Small intestine (tissue), 7 donors: ENCODE measurements around the gene RPS6KA5. TPM values are rescaled to one million over a fixed set of nuclear protein-coding genes. Genes with fewer than 3 reads are reported as not detected.

Experiments
- DNase-seq, 2 donors: peaks; one replicate each; pipeline versions ENCODE4 v3.0.0 to v3.0.0-alpha.2; 2013
- FAIRE-seq: peaks from 2 replicates; lab custom pipeline; 2012; peaks lifted over from hg19 to GRCh38; lab: Jason Lieb, UNC
- H3K27ac ChIP-seq, 3 donors: one replicate each; pipeline ENCODE4 v1.5.1; 2013; ENCODE audit warnings: low read length in 2 of 3, mild to moderate bottlenecking in 2 of 3, control low read depth in 1 of 3, inconsistent platforms in 1 of 3, low read depth in 1 of 3, moderate library complexity in 1 of 3
- H3K27me3 ChIP-seq, 3 donors: one replicate each; pipeline ENCODE4 v1.6.1; 2013; ENCODE audit warnings: low read length in 3 of 3, inconsistent platforms in 1 of 3; ENCODE audit not compliant: control insufficient read depth in 3 of 3, insufficient read depth in 3 of 3
- H3K36me3 ChIP-seq, 3 donors: one replicate each; pipeline ENCODE4 v1.6.1; 2013; ENCODE audit warnings: low read length in 3 of 3, inconsistent platforms in 1 of 3, low read depth in 1 of 3, mild to moderate bottlenecking in 1 of 3, moderate library complexity in 1 of 3; ENCODE audit not compliant: control insufficient read depth in 3 of 3, insufficient read depth in 2 of 3
- H3K4me1 ChIP-seq, 3 donors: one replicate each; pipeline ENCODE4 v1.6.1; 2013; ENCODE audit warnings: low read length in 2 of 3, inconsistent platforms in 1 of 3, low read depth in 1 of 3, mild to moderate bottlenecking in 1 of 3, moderate library complexity in 1 of 3; ENCODE audit not compliant: control insufficient read depth in 3 of 3, insufficient read depth in 2 of 3
- H3K4me3 ChIP-seq, 3 donors: one replicate each; pipeline ENCODE4 v1.5.1; 2013; ENCODE audit warnings: low read length in 3 of 3, control low read depth in 1 of 3, inconsistent platforms in 1 of 3, low read depth in 1 of 3, mild to moderate bottlenecking in 1 of 3, moderate library complexity in 1 of 3
- H3K9me3 ChIP-seq, 2 donors: one replicate each; pipeline ENCODE4 v1.6.1; 2013; ENCODE audit warnings: low read depth in 1 of 2, low read length in 1 of 2; ENCODE audit not compliant: control insufficient read depth in 2 of 2, insufficient read depth in 1 of 2
- WGBS, 3 donors: extraction: QIAGEN DNeasy Blood & Tissue Kit; methylation state at CpG; one replicate each; pipeline ENCODE4 v1.1.7; 2013; 5-methylcytosine and 5-hydroxymethylcytosine counted together
- polyA plus RNA-seq, 4 donors: library from polyadenylated mRNA; stranded (reverse) in 3 of 4; unstranded in 1 of 4; fragments of 200-250 nt in 3 of 4; fragments of 120-200 nt in 1 of 4; gene quantifications; one replicate each; pipeline versions ENCODE4 v1.2.1 to v1.2.3, GENCODE V29; 2013
- donor health status: healthy with polysubstance abuse.
- donor health status: control.
- donor health status: control.
- donor health status: Bipolar disorder and iron deficiency.
- donor health status: healthy.

Gene RPS6KA5
- polyA plus RNA-seq, 4 donors = 1.9 to 9.5 (median 3.8) TPM

DNA sequence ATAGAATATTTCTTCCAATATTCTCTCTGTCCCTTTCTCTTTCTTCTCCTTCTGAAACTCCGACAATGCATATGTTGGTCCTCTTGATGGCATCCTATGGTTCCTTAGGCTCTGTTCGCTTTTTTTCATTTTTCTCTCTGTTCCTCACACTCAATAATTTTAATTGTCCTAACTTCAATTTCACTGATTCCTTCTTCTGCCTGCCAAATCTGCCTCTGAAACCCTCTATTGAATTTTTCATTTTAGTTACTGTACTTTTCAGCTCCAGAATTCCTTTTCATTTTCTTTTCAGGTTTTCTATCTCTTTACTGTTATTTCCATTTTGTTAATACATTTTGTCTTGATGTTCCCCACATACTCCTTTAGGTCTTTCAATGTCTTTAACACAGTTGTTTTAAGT lies 177.2 kb downstream of the RPS6KA5 start:
- FAIRE-seq (no peak), DNase-seq (no peak)
- H3K27me3 ChIP-seq = no peaks in the 10 kb centered on the region
- no peak overlapping the region for H3K4me3 ChIP-seq
- H3K27ac ChIP-seq = no peak overlapping the region
- peaks cover 0 to 25% of the 10 kb centered on the region in 2 donors for H3K9me3 ChIP-seq
- H3K4me1 ChIP-seq = no peaks in the 10 kb centered on the region
- 98 to 100% (median 99%) methylated on average over 2 of the region's 2 CpGs for WGBS, 3 donors
- peaks cover 2 to 21% (median 5%) of the 10 kb centered on the region in 3 donors for H3K36me3 ChIP-seq

DNA sequence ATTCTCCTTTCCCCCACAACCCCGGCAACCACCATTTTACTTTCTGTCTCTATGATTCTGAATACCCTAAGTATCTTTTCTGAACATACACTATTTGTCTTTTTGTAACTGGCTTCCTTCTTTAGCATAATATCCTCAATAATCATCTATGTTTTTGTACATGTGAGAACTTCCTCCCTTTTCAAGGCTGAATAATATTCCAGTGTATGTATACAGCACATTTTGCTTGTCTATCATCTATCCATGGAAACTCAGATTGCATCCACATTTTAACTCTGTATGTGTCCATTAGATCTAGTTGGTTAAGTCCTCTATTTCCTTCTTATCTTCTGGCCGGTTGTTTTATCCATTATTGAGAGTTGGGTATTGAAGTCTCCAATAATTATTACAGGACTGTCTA lies 180.2 kb downstream of the RPS6KA5 start:
- DNase-seq (no peak), FAIRE-seq (no peak)
- WGBS, 3 donors = 96 to 100% (median 99%) methylated on average over 2 of the region's 2 CpGs
- Histone ChIP-seq H3K4me3 (no peak overlapping the region), H3K27me3 (no peaks in the 10 kb centered on the region), H3K27ac (no peak overlapping the region), H3K4me1 (no peaks in the 10 kb centered on the region), H3K36me3 (peaks cover 0 to 13% (median 9%) of the 10 kb centered on the region in 3 donors), H3K9me3 (peaks cover 0 to 21% of the 10 kb centered on the region in 2 donors)

- H3K4me1 ChIP-seq = no peaks in the 10 kb centered on the region
- H3K27me3 ChIP-seq = no peaks in the 10 kb centered on the region
- WGBS, 3 donors = 95 to 98% (median 96%) methylated on average over 5 of the region's 5 CpGs
- no peaks in the 10 kb centered on the region for H3K9me3 ChIP-seq
- DNase-seq = no peak
- no peak for FAIRE-seq
- H3K4me3 ChIP-seq = no peak overlapping the region
- H3K27ac ChIP-seq = no peak overlapping the region
- H3K36me3 ChIP-seq = peaks cover 0 to 20% (median 11%) of the 10 kb centered on the region in 3 donors
These were observed 185.8 kb downstream of the RPS6KA5 start for GRCh38 chr14:90874599-90874998.

GRCh38 chr14:90871605-90872233 lies 188.7 kb downstream of the RPS6KA5 start:
- no peaks in the 10 kb centered on the region for H3K4me1 ChIP-seq
- WGBS, 3 donors = 83 to 87% (median 85%) methylated on average over 9 of the region's 9 CpGs
- H3K27ac ChIP-seq = no peak overlapping the region
- H3K27me3 ChIP-seq = no peaks in the 10 kb centered on the region
- H3K9me3 ChIP-seq = no peaks in the 10 kb centered on the region
- FAIRE-seq (no peak), DNase-seq (peak in 1 of 2 donors; percentile 30)
- H3K36me3 ChIP-seq = peaks cover 0 to 16% (median 10%) of the 10 kb centered on the region in 3 donors
- H3K4me3 ChIP-seq = no peak overlapping the region

DNA sequence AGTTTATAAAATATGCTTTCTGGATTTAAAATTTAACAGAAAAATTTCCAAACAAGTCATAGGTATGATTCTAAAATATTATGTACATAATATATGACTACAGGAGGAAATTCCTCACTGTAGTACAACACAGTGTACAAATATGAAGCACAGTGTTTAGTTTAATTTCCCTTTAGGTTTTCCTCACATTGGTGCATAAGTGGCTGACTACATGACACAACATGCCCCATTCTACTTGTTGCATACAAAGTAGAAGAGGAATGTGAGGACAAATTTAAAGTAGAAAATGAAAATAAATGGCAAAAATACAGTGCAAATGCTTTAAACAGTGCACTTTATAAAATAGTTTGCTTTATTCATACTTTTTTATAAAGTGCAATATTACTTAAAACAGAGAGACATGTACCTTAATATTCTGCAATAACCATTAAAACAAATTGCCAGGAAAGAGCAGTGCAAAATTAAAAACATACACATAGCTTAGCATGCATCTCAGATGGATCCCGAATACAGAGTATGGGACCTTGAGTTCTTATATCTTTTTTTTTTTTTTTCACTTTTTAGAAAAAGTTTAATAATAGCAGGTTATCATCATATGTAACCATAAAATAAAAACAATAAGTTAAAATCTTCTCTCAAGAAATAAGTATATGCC lies 189.4 kb downstream of the RPS6KA5 start:
- no peaks in the 10 kb centered on the region for H3K4me1 ChIP-seq
- no peak for FAIRE-seq
- no peak overlapping the region for H3K4me3 ChIP-seq
- H3K9me3 ChIP-seq = no peaks in the 10 kb centered on the region
- no peak for DNase-seq
- H3K36me3 ChIP-seq = peaks cover 0 to 16% (median 8%) of the 10 kb centered on the region in 3 donors
- no peak overlapping the region for H3K27ac ChIP-seq
- WGBS, 3 donors = 61 to 88% (median 73%) methylated on average over 1 of the region's 1 CpG
- no peaks in the 10 kb centered on the region for H3K27me3 ChIP-seq

DNA sequence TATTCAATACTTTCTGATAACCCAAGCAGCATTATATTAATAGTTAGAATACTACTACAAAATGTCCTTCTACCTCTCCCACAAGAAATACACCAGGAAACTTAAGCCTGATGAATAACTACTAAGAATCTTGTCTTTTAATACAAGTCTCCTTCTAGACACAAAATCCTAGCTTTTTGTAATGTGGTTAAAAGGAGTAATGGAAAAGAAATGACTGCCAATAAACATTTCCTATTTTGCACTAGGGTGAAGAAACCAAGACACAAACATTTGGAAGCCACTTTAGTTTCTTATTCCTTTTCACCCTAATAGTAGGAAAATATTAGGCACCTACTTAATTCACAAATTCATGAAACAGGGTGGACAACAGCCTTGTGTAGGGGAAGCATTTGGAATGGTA lies 192.9 kb downstream of the RPS6KA5 start:
- no peaks in the 10 kb centered on the region for H3K4me1 ChIP-seq
- peaks cover 0 to 6% (median 5%) of the 10 kb centered on the region in 3 donors for H3K36me3 ChIP-seq
- no peaks in the 10 kb centered on the region for H3K9me3 ChIP-seq
- no peak overlapping the region for H3K27ac ChIP-seq
- DNase-seq (no peak), FAIRE-seq (no peak)
- H3K27me3 ChIP-seq = no peaks in the 10 kb centered on the region
- no peak overlapping the region for H3K4me3 ChIP-seq

GRCh38 chr14:90866833-90867232 lies 193.6 kb downstream of the RPS6KA5 start:
- no peak for FAIRE-seq
- Histone ChIP-seq H3K4me1 (no peaks in the 10 kb centered on the region), H3K27ac (no peak overlapping the region), H3K27me3 (no peaks in the 10 kb centered on the region), H3K9me3 (no peaks in the 10 kb centered on the region), H3K4me3 (no peak overlapping the region), H3K36me3 (peaks cover 0 to 4% (median under 1%) of the 10 kb centered on the region in 3 donors)
- DNase-seq = no peak

DNA sequence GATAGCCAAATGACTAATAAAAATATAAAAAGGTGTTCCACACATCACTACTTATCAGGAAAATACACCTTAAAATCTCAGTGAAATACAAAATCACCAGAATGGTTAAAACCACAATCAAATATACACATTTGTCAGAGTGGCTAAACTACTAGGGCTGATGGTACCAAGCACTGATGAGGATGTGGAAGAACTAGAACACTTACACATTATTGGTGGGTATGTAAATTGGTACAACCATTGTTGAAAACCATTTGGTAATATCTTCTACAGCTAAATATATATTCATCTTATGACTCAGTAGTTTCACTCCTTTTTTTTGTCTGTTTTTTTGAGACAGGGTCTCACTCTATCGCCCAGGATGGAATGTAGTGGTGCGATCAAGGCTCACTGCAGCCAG lies 195.7 kb downstream of the RPS6KA5 start:
- Histone ChIP-seq H3K36me3 (peaks cover 0 to 4% (median 0%) of the 10 kb centered on the region in 3 donors), H3K4me3 (no peak overlapping the region), H3K27ac (no peak overlapping the region), H3K27me3 (no peaks in the 10 kb centered on the region), H3K4me1 (no peaks in the 10 kb centered on the region), H3K9me3 (no peaks in the 10 kb centered on the region)
- WGBS, 3 donors = 95 to 100% (median 96%) methylated on average over 2 of the region's 2 CpGs
- FAIRE-seq (no peak), DNase-seq (no peak)
